B cell (primary cell): ENCODE data around the gene OR2M2.

Source experiments
- CTCF ChIP-seq: fragments of 200-600 bp; IDR thresholded peaks from one replicate; pipeline ENCODE4 v1.8.0; 2022; ENCODE audit warnings: antibody characterized with exemption, mild to moderate bottlenecking
- EZH2 ChIP-seq: IDR thresholded peaks from 2 replicates; pipeline ENCODE4 v1.6.1; 2012; ENCODE audit warnings: borderline replicate concordance, low read depth, mild to moderate bottlenecking, moderate library complexity, low read length; ENCODE audit not compliant: insufficient read depth, poor library complexity, severe bottlenecking

GRCh38 chr1:248152056-248152827 is 22.4 kb upstream of the OR2M2 start:
- TF ChIP-seq CTCF: no peak
- no peak for TF ChIP-seq EZH2
